Measurements from ENCODE around the gene FOXG1.
A peak's percentile ranks its signal among the peaks of the same experiment; 100 is the strongest.

The FOXG1 gene

DNA sequence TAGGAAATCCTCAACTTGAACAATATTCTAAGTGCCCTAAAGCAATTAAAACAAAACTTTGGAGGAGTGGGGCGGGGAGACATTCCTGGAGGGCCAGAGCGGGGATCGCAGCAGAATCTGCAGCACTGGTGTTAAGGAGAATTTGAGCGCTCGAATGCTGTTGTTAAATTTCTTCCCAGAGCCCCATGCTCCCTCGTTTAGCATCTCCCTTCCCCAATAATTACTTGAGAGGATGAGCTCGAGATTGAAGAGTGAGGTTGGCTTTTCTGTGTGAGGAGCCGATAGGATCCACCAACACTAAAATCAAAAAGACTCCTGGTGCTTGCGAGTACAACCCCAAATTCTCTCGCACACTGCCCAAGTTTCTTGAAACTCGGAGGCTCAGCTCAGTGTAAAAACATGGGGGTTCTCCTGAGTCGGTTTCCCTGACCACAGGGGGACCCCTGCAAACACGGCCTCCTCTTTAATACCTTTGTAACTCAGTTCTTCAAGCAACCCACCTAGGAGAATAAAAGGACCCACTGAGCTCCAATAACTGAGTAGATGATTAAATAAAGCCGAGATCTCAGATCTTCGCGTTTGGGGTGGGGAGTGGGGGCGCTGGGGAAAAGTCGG lies 10.2 kb upstream of the FOXG1 start:
- DNase-seq (ENCODE audit: low read depth, low spot score), result no peak
- ChIA-PET CTCF (interaction anchor here (0.6 to 7.3 kb wide), 30 partner anchors 8 to 1757 kb away, joined by 3 to 93 read pairs (median 5); no protein-coding TSS in a partner anchor), POLR2A (no interaction called here)
- no peak for TF ChIP-seq CTCF (IDR thresholded peaks at IDR 0.05; ENCODE audit: insufficient read depth, low read length, missing control alignments)
- H3K4me3 ChIP-seq (ENCODE audit: low read depth, low read length), result no peak overlapping the region

- CTCF ChIA-PET, result interaction anchor here (1.0 to 7.3 kb wide), 26 partner anchors 9 to 1757 kb away, joined by 3 to 93 read pairs (median 4); no protein-coding TSS in a partner anchor
- POLR2A ChIA-PET, result no interaction called here
- no peak for DNase-seq (ENCODE audit: low read depth, low spot score)
- peak; percentile 65 for TF ChIP-seq CTCF (IDR thresholded peaks at IDR 0.05; ENCODE audit: insufficient read depth, low read length, missing control alignments)
- no peak overlapping the region for H3K4me3 ChIP-seq (ENCODE audit: low read depth, low read length)
Observed at GRCh38 chr14:28756884-28757570, 9.6 kb upstream of the FOXG1 start.

DNA sequence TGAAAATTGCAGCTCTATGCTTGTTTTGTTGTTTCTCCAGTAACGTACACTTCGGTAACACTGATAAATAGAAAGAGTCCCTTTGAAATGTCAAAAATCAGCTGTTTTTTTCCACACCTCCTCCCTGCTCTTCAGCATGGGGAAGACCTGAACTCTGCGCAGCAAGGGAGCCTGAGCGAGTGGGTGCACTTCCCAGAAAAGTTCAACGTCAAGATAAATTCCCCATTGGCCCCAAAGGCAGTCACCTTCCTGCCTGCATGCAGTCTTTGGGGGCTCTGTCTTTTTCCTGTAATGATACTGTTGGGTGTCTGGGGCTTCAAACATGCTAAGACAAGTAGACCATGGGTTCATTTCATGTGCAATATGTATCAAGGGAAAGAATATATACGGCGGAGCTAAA lies 8.8 kb upstream of the FOXG1 start:
- H3K4me3 ChIP-seq (ENCODE audit: low read depth, low read length), result no peak overlapping the region
- TF ChIP-seq CTCF (IDR thresholded peaks at IDR 0.05; ENCODE audit: insufficient read depth, low read length, missing control alignments), result no peak
- ChIA-PET POLR2A (no interaction called here), CTCF (interaction anchor here (1.0 to 7.3 kb wide), 21 partner anchors 8 to 1701 kb away, joined by 3 to 93 read pairs (median 5); no protein-coding TSS in a partner anchor)
- no peak for DNase-seq (ENCODE audit: low read depth, low spot score)

- ChIA-PET POLR2A (no interaction called here), CTCF (interaction anchor here (0.7 to 7.3 kb wide), 14 partner anchors 7 to 1684 kb away, joined by 3 to 93 read pairs (median 4); no protein-coding TSS in a partner anchor)
- DNase-seq (ENCODE audit: low read depth, low spot score), result no peak
- no peak for TF ChIP-seq CTCF (IDR thresholded peaks at IDR 0.05; ENCODE audit: insufficient read depth, low read length, missing control alignments)
- H3K4me3 ChIP-seq (ENCODE audit: low read depth, low read length), result no peak overlapping the region
Observed at GRCh38 chr14:28758253-28758884, 8.2 kb upstream of the FOXG1 start.

DNA sequence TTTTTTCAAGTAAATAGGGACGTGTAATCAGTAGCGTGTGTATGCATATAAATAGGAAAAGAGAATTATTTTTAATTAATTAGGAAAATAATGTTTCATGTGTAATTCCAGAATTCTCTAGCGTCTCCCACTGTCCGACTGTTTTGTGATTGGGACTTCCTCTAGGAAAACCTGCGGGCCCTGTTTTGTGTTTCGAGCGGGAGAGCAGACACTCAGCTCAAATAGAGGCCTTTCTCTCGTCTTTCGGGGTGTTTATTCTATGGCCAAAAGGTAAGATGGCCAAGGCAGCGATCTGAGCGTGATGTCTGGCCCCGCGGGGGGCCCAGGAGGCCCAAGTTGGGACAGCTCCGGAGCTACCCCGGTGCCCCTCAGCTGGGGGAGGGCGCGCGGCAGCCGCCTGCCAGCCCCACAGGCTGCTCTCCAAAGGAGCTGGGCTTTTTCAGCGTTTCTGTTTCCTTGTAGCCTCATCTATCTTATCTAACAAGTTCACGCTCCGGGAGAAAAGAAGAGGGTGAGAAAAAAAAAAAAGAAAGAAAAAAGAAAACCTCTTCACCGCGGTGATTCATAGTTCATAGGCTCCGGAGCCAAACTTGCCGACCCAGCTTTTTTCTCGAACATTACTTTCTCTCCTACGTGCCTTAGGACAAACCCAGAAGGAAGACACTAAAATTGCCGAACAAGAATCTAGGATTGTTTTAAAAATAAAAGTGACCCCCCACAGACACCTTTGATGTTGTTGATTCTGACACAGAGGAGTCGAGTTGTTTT lies 7.5 kb upstream of the FOXG1 start:
- ChIA-PET POLR2A (no interaction called here), CTCF (interaction anchor here (0.7 to 7.3 kb wide), 6 partner anchors 11 to 1684 kb away, joined by 3 to 93 read pairs (median 4); no protein-coding TSS in a partner anchor)
- TF ChIP-seq CTCF (IDR thresholded peaks at IDR 0.05; ENCODE audit: insufficient read depth, low read length, missing control alignments), result no peak
- no peak overlapping the region for H3K4me3 ChIP-seq (ENCODE audit: low read depth, low read length)
- DNase-seq (ENCODE audit: low read depth, low spot score), result no peak
